GM21723 (cell line): ENCODE measurements around the gene MYOC.
"Not testable (repeated sequence)": the region's sequence is repeated elsewhere in the genome, so short reads cannot be mapped to it uniquely, and the experiment has no call there.

Source experiments
- ATAC-seq: cut with Tn5 transposase; IDR thresholded peaks from one replicate; pipeline ENCODE4 v1.9.1; 2021; ENCODE audit warnings: mild to moderate bottlenecking, moderate library complexity; ENCODE audit not compliant: unreplicated experiment

The MYOC gene

DNA sequence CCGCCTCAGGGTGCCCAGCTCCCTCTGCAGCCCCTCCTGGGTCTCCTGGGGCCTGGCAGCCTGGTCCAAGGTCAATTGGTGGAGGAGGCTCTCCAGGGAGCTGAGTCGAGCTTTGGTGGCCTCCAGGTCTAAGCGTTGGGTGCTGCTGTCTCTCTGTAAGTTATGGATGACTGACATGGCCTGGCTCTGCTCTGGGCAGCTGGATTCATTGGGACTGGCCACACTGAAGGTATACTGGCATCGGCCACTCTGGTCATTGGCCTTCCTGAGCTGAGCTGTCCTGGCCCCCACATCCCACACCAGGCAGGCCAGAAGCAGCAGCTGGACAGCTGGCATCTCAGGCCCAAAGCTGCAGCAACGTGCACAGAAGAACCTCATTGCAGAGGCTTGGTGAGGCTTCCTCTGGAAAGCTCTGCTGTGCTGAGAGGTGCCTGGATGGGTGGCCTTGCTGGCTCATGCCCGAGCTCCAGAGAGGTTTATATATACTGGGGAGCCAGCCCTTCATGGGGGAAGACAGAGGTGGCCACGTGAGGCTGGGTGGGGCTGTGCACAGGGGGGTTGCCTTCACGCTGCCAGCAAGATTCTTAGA is at the start of gene MYOC:
Gene MYOC, minus strand, starts transcription at position 455 of the 589 bp plus-strand sequence. Its CDS starts 77 bp downstream, at position 378.
- no peak for ATAC-seq

DNA sequence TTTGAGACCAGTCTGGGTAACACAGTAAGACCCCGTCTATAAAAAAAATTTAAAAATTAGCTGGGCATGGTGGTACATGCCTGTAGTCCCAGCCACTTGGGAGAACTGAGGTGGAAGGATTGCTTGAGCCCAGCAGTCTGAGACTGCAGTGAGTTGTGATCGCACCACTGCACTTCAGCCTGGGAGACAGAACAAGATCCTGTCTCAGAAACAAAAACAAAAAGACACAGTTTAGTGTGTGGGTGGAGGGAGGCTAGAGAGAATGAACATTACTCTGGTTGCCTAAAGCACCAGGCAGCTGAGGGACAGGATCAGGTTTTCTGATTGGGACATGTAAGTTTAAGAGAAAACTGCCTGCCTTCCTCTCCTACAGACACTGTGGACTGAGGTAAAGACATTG is 47.0 kb upstream of the MYOC start:
- no peak for ATAC-seq

DNA sequence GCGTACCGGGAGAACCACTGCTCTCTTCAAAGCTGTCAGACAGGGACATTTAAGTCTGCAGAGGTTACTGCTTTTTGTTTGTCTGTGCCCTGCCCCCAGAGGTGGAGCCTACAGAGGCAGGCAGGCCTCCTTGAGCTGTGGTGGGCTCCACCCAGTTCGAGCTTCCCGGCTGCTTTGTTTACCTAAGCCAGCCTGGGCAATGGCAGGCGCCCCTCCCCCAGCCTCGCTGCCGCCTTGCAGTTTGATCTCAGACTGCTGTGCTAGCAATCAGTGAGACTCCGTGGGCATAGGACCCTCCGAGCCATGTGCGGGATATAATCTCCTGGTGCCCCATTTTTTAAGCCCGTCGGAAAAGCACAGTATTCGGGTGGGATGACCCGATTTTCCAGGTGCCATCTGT is 43.3 kb upstream of the MYOC start:
- not testable (repeated sequence) for ATAC-seq

DNA sequence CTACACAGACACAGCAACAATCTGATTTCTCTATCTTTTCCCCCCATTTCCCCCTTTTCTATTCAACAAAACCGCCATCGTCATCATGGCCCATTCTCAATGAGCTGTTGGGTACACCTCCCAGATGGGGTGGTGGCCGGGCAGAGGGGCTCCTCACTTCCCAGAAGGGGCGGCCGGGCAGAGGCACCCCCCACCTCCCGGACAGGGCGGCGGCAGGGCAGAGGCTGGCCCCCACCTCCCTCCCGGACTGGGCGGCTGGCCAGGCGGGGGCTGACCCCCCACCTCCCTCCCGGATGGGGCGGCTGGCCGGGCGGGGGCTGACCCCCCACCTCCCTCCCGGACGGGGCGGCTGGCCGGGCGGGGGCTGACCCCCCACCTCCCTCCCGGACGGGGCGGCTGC is 41.1 kb upstream of the MYOC start:
- ATAC-seq: not testable (repeated sequence)

DNA sequence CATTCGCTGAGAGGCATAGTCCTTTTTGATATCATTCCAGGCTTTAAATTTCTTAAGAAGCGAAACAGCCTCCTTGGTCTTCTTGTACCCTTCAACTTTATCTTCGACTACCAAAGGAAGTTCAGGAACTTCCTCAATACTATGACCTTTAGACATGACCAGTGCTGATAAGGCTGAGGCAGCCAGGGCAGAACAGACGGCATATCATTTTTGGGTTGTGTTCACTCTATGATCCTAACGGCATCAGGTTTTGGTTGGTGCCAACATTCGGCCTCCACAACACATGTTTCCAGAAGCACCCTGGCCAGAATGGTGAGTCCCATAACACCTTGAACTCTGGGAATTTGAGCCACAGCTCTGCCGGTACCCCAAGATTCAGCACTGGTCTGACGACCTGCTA is 31.4 kb upstream of the MYOC start:
- no peak for ATAC-seq

DNA sequence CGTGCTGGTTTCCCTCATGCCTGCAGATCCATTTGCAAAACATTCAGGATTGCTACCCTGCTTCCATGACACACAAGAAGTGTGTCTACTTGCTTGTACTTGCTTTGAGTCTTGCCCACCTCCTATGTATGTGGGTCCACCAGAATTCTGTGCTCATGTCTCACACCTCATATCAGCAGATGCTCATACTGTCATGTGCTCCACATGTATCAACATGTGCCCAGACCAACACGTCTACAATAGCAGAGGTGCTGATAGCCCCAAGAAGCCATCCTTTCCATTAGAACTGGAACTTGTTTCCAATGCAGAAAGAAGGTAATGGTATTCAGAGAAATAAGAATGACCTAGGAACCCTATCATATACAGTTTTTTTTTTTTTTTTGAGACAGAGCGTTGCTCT is 27.9 kb upstream of the MYOC start:
- ATAC-seq: no peak

DNA sequence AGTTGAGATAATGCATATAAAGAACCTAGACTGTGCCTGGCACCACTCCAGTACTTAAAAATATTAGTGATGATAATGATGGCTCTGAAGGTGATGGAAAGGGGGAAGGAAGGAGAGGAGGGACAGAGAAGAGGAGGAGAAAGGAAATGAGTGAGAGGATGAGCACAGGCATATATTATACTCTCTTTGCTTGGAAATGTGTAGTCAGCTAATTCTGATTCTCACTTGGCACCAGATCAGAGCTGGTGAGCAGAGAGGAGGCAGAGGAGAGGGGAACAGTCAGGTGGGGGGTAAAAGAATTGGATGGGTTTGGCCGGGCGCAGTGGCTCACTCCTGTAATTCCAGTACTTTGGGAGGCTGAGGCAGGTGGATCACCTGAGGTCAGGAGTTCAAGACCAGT is 24.3 kb upstream of the MYOC start:
- ATAC-seq: no peak

DNA sequence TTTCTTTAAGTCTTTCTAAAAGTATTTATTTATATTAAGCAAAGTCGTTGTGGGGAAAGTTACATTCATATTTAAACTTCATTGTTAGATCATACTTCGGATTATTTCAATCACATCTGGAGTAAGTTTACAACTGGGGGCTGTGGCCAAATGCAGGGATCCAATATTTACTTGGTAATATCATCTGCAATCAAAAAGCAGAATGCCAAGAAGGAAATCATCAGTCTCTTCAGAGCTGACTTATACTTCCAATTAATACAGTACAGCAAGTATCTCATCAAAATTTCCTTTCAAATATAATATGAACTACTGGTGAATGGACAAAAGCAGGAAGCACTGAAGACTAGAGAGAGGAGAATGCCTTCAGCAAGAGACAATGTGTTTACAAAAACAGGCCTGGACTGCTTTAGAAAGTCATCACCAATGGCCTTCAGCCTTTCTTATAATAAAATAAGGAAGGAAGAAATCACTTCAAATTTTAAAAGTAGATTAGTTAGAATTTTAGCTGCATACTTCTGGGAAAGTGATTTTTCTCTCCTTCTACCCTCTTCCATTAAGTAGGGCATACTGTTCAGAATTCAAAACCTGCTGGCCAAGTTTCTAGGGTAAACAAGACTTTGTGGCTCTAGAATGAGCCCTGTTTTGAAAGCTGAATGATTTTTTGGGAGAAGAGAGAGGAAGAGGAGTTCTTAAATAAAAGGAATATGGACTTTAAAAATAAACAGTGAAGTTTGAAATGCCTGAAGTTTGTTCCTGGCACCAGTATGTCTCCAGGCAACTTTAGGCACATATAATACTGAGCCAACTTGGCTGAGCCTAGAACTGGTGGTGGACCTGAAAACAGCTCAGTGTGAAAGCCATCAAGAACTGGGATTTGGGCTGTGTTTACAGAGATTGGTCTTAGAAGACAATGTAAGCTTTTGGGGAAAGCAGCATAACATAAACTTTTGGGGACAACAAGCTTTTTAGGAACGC is 22.2 kb upstream of the MYOC start:
- no peak for ATAC-seq

DNA sequence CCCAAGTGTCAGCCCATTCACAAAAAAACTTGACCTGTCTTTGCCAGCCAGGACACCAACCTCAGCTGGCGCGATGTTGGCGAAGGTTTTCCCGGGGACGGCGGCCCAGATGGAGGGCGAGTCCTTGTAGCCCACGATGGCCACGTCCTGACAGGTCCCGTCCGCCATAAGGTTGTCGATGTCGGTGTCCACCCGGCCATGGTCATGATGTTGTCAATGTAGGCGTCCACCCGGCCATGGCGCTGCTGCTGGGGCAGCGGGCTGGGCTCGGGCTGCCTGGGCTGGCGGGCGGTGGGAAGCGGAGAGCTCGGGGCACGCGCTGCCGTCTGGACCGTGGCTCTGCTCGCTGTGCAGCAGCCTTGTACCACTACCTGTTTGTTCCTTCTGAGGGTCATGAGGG is 18.3 kb upstream of the MYOC start:
- ATAC-seq: no peak

DNA sequence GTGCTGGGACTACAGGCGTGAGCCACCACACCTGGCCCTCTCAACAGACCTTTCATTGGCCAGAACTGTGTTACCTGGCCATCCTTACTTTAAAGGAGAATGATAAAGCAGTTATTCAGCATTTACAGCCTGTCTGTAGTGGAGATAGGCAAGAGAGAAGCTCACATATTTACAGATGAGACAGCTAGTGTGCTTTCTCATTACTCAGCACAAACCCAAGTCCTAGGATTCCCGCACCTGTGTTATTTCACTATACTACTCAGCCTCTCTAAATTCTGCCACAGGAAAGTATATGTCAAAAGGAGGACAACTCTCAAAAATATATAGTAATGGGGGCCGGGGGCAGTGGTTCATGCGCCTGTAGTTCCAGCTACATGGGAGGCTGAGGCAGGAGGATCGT is 15.9 kb upstream of the MYOC start:
- ATAC-seq: no peak

DNA sequence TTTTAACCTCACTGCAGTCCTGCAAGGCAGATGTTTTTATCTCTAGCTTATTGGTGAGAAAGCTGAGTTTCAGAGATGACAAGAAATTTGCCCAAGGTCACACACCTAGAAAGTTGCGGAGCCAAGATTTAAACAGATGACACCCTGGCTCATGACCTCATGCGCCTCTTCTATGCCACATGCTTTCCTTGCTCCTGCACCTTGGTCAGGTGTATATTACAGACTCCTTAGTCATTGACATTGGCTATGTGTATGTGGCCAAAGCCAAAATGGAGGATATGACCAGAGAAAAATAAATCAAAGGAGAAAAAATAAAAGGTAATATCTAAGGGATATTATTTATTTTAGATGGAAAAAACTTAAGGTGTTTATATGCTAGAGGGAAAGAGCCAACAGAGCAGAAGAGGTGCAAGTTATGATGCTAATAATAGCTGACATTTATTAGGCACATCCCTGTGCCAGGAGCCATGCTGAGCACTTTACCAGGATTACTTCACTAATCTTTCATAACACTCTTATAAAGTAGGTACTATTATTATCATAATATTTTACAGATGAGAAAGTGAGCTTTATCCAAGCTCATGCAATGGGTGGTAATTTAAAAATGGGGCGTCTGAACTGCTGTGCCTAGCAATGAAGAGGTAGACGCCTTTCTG is 13.8 kb upstream of the MYOC start:
- ATAC-seq: no peak

DNA sequence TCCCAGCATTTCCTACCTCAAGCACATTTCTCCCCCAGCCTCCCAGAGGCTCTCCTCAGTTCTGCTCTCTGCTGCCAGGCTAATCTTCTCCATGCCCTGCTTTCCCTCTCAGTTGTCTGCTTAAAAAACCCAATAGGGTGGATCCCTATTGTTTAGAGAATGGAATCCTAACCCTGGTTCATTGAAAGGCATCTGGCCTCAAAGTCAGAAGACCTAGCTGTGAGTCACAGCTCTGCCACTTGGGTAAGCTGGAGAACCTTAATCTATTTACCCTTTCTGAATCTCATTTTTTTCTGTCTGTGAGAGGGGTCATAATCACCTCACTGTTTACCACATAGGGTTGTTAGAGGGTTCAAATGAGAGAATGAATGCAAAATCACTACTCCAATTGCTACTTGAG is 12.5 kb upstream of the MYOC start:
- ATAC-seq: no peak

DNA sequence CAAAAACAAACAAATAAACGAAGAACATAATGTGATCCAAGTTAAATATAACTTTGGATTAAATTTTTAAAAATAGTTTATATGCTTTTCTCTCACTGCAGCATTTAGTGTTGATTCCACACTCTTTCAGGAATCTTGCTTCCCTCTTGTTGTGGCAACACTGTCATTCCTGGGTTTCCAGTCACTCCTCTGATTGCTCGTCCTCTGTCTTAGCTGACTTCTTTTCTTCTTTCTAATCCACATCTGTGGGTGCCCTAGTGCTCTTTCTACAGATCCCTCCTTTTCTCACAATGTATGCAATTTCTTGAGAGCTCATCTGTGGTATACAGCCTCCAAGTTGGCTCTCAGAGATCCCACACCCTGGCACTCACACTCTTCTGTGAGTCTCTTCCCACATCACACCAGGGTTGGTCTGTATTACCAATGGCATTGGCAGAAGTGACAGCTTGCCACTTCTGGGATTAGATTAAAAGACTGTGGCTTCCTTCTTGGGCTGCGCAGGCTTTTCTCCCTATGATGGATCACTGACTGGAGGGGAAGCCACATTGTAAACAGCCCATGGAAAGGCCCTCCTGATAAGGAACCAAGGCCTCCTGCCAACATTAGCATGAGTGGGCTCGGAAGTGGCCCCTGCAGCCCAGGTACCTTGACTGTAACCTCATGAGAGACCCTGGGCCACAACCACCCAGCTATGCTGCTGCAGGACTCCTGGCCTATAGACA is 11.5 kb upstream of the MYOC start:
- no peak for ATAC-seq

DNA sequence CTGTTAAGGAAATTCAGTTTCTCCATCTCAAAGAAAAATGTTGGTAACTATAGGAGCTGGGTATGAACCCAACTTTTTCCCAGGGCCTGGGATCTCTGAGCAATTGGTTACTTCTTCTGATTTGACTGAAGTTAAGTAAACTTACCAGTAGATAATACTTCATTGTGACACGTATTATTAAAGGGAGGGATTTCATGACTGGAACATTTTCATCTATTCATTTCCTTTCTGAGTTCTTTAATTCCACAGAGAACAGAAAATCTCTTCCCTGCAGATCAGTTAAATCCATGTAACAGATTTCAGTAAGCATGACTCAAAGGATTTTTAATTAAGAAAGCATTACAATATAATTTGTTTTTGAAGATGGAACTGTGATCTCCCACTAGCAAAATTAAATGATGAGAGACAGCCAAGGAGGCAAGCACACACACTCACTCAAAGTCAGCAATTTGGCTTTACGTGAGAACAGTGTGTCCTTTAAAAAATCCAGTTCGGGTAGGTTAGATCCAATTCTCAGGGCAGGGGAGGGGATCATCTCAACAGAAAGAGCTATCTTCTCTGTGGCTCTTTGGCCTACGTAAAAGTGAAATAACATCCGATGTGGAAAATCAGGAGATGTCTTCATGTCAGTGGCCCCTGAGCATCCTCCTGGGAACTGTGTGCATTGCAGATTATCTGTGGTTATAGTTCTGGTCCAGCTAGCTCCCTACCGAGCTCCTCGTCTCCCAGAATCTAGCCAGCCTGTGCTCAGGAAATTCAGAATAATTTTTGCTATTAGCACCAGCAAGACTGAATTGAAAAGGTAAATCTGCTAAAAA is 10.8 kb upstream of the MYOC start:
- ATAC-seq: no peak

DNA sequence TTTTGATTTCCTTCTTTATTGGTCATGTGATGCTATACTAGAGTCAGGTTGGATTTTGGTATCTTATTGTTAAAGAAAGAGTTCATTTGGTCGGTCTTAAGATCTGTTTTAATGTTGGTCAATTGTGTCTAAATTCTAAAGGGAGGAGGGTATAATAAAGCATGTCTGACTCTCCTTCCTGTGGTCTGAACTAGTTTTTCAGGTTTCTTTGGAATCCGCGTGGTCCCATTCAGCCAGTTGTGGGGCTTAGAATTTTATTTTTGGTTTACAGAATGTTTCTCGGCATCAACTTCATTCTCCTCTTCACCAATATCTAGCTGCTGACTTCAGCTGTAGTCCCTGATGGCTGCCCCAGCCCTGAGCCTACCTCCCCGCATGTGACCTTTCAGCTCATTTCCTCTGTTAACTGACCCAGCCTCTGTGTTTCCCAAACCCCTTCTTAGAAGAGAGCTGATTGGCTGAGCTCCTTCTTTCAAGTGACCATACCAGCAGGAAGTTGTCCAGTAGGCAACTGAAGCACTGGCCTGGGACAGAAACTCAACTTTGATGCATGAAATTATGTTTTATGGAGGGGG is 8.7 kb upstream of the MYOC start:
- ATAC-seq: no peak

DNA sequence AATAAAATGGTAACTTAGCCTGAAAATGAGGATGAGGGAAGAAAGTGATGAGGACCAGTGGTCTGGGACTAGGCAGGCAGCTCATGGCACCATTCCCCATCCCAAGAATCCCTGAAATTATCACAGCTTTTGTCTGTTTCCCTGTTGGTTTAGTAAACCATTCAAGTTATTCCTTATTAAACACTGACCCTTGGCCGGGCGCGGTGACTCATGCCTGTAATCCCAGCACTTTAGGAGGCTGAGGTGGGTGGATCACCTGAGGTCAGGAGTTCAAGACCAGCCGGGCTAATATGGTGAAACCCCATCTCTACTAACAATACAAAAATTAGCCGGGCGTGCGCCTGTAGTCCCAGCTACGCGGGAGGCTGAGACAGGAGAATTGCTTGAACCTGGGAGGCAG is 3.7 kb upstream of the MYOC start:
- ATAC-seq: not testable (repeated sequence)

DNA sequence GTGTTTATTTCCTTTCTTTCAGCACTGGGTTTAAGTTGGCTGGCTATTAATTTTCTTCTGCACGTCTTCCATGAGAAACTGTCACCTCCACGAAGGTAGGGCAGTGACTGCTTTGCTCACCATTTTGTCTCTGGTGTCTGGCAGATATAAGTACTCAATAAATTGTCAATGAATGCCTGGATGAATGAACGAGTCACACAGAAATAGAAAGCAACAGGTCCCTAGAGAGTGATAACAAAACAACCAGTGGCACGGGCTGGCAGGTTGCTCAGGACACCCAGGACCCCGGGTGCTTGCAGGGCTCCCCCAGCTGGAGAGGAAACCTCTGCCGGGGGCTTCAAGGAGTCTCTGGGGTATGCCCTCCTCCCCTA is 3.2 kb upstream of the MYOC start:
- peak; percentile 12 for ATAC-seq

DNA sequence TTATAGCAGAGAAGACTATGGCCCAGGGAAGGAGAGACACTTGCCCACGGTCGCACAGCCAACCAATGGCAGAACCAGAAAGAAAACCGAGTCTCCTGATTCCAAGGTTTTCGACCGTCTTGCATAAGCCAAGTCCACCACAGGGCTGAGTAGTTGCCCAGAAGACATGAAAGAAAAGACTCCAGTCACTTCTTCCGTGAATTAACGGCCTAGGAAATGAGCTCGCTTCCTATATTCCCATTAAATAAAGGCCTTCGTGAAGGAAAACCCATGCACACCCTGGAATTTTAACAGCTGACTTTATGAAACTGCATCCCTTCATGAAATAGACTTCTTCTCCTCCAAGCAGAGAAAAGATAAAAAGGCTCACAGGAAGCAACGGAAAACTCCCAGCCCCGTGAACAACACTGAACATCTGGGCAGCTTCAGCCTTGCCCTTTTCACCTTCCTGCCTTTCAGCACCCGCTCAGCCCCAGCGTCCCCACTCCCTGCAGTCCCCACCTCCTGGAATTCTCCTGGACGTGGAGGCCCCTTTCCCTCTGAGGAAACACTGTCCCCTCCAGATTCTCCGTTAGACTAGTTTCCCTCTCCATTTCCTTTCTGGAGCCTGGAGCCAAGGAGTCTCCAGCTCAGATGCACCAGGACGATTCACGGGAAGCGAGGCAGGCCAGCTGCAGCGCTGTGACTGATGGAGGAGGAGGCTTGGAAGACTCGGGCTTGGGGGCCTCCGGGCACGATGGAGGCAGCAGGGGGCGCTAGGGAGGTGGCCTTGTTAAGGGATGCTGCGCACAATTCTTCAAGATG is 2.7 kb upstream of the MYOC start:
- peak; percentile 89 for ATAC-seq
